T-helper 1 cell treated with Interleukin-12 subunit alpha and Interleukin-12 subunit beta and Interleukin-4 antibody, amounts not matched to agents 30 ng/mL and 1 ng/mL, for 36 hours (primary cell): ENCODE measurements around the gene CYP17A1. TPM values are rescaled to one million over a fixed set of nuclear protein-coding genes. Genes with fewer than 3 reads are reported as not detected.
"Not testable (repeated sequence)": the region's sequence is repeated elsewhere in the genome, so short reads cannot be mapped to it uniquely, and the experiment has no call there.

Experiments
- intact Hi-C: fragments of 100-400 bp; cut with micrococcal nuclease; formaldehyde crosslinking; loops from one replicate; pipeline ENCODE4 v1.15.1; 2024
- total RNA-seq: library from RNA; stranded (reverse); gene quantifications from 2 replicates; pipeline ENCODE4 v1.2.3, GENCODE V29; 2022

Gene CYP17A1
- not detected in 2 replicates for total RNA-seq

- intact Hi-C loops, result no loop called here
Measured at GRCh38 chr10:102837230-102837721, at the start of gene CYP17A1. Gene CYP17A1 (minus strand): TSS chr10:102837413. CDS start chr10:102837361, 52 bp downstream.

GRCh38 chr10:102880256-102880655 is 43.0 kb upstream of the CYP17A1 start:
- intact Hi-C loops, result no loop called here

- intact Hi-C loops, result no loop called here
Measured at GRCh38 chr10:102878629-102879028, 41.4 kb upstream of the CYP17A1 start.

- intact Hi-C loops, result no loop called here
Measured at GRCh38 chr10:102876747-102877153, 39.5 kb upstream of the CYP17A1 start.

- intact Hi-C loops, result no loop called here
Measured at GRCh38 chr10:102872163-102872562, 35.0 kb upstream of the CYP17A1 start.

- intact Hi-C loops, result no loop called here
Measured at GRCh38 chr10:102870221-102870620, 33.0 kb upstream of the CYP17A1 start.

GRCh38 chr10:102869258-102870198 is 32.3 kb upstream of the CYP17A1 start, which contains the start of gene AS3MT:
Gene AS3MT (plus strand): TSS chr10:102869470. CDS start chr10:102869593, 123 bp downstream.
- intact Hi-C loops, result no loop called here

- intact Hi-C loops, result no loop called here
Measured at GRCh38 chr10:102868911-102869257, 31.7 kb upstream of the CYP17A1 start.

- intact Hi-C loops, result no loop called here
Measured at GRCh38 chr10:102865620-102866019, 28.4 kb upstream of the CYP17A1 start.

- intact Hi-C loops, result no loop called here
Measured at GRCh38 chr10:102863660-102864059, 26.4 kb upstream of the CYP17A1 start.

GRCh38 chr10:102859911-102860310 is 22.7 kb upstream of the CYP17A1 start:
- intact Hi-C loops, result loop anchor here (10.0 kb wide), 1 partner anchor 215 kb away; the partner anchor contains the start of gene TRIM8

GRCh38 chr10:102856758-102857424 is 19.7 kb upstream of the CYP17A1 start:
- intact Hi-C loops, result loop anchor here (10.0 kb wide), 1 partner anchor 212 kb away; the partner anchor contains the start of gene TRIM8

- intact Hi-C loops, result loop anchor here (2.0 to 10.0 kb wide), 3 partner anchors 211 to 1073 kb away; partner anchors contain the start of genes NPM3, PPRC1 and TRIM8
Measured at GRCh38 chr10:102855731-102856436, 18.7 kb upstream of the CYP17A1 start.

GRCh38 chr10:102853237-102853636 is 16.0 kb upstream of the CYP17A1 start:
- intact Hi-C loops, result loop anchor here (5.0 to 10.0 kb wide), 3 partner anchors 208 to 796 kb away; partner anchors contain the start of genes ARMH3 and TRIM8

- intact Hi-C loops, result loop anchor here (5.0 to 10.0 kb wide), 3 partner anchors 205 to 793 kb away; partner anchors contain the start of genes ARMH3 and TRIM8
Measured at GRCh38 chr10:102850025-102850518, 12.9 kb upstream of the CYP17A1 start.

GRCh38 chr10:102845352-102845902 is 8.2 kb upstream of the CYP17A1 start:
- intact Hi-C loops, result no loop called here

- intact Hi-C loops, result not testable (repeated sequence)
Measured at GRCh38 chr10:102844190-102844776, 7.1 kb upstream of the CYP17A1 start.

- intact Hi-C loops, result not testable (repeated sequence)
Measured at GRCh38 chr10:102843139-102843538, 5.9 kb upstream of the CYP17A1 start.

- intact Hi-C loops, result no loop called here
Measured at GRCh38 chr10:102841827-102842345, 4.7 kb upstream of the CYP17A1 start.
